Gastrocnemius medialis (tissue), 4 donors: ENCODE data around the gene TXNRD2.

Source experiments
- CTCF ChIP-seq, 5 experiments: fragments of 450-650 bp in 3 of 5; fragments of 200-600 bp in 2 of 5; sonication (generic) in 2 of 5; IDR thresholded peaks in 4 of 5; conservative IDR thresholded peaks in 1 of 5; 1 replicate in 4 of 5; 2 replicates in 1 of 5; pipeline ENCODE4 v1.5.1; 2016 to 2019; ENCODE audit warnings: antibody characterized with exemption in 5 of 5, mild to moderate bottlenecking in 3 of 5, moderate library complexity in 3 of 5
- POLR2A ChIP-seq, 2 donors: fragments of 450-650 bp; IDR thresholded peaks; one replicate each; pipeline ENCODE4 v1.6.1; 2017; ENCODE audit warnings: antibody characterized with exemption in 2 of 2, mild to moderate bottlenecking in 2 of 2, moderate library complexity in 2 of 2

GRCh38 chr22:19979712-19980493 is 38.3 kb upstream of the TXNRD2 start:
- TF ChIP-seq CTCF (IDR thresholded peaks at IDR 0.05 in 4 of 5, conservative IDR thresholded peaks at IDR 0.05 in 1 of 5) = no peak
- no peak for TF ChIP-seq POLR2A (IDR thresholded peaks at IDR 0.05)
